Measurements from ENCODE around the gene WSB1. TPM values are rescaled to one million over a fixed set of nuclear protein-coding genes. Genes with fewer than 3 reads are reported as not detected.

The WSB1 gene
- total and polyA plus RNA-seq, 2 of the 8 experiments (the other 6 are each of a cell fraction or from before 2014, with no cell fraction given), result 113 to 140 TPM

DNA sequence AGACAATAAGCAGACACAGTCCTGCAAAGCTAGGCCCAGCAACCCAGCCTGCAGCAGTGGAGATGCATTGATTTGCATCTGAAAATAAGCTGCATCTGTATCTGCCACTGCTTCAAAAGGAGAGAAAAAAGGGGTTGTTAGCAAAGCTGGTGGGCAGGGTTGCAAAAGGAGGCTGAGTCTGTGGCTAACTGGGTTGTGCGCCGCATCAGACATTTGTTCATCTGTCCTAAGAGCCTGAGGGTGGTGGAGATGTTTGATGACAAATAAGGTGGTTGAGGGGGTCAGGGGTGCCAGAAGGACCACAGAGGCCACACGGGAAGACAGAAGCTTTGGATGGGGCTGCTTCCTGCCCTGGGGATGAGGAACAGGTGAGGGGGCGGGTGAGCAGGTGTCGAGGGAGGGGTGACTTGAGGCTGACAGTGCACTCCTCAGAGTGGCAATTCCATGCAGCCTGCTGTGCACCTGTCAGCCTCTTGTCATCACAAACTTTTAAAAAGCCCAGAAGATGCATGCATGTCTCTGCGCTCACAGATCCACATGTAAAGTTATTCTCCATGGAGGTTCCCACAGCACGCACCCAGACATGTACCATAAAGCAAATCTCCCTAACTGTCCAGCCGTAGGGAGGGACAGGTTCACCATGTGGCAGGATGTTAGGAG is 35.4 kb downstream of the WSB1 start:
- CTCF ChIA-PET (ENCODE audit: partially characterized antibody), result interaction anchor here (1.0 to 2.1 kb wide), 6 partner anchors 10 to 92 kb away, joined by 3 to 6 read pairs (median 5); no protein-coding TSS in a partner anchor
- FAIRE-seq, result no peak
- no peak for TF ChIP-seq BRCA1 (IDR thresholded peaks at IDR 0.05; ENCODE audit: low read depth, low read length)
- TF ChIP-seq PHF8 (conservative IDR thresholded peaks at IDR 0.05; ENCODE audit: low read depth, low read length), result no peak
- TF ChIP-seq TCF12 (IDR thresholded peaks at IDR 0.05; ENCODE audit: low read depth, low read length), result no peak
- TF ChIP-seq TAF7 (optimal IDR thresholded peaks at IDR 0.05; ENCODE audit: borderline replicate concordance, low read depth, low read length), result no peak
- TF ChIP-seq SIRT6 (IDR thresholded peaks at IDR 0.05; ENCODE audit: low read length), result no peak
- no peak for TF ChIP-seq CREB1 (IDR thresholded peaks at IDR 0.05)
- no peak for TF ChIP-seq RXRA (IDR thresholded peaks at IDR 0.05; ENCODE audit: insufficient read depth, low read depth, low read length)
- TF ChIP-seq SAP30 (IDR thresholded peaks at IDR 0.05; ENCODE audit: insufficient read depth, insufficient replicate concordance, low read length), result no peak
- TF ChIP-seq KDM1A (IDR thresholded peaks at IDR 0.05; ENCODE audit: borderline replicate concordance, low read length), result no peak
- no peak for TF ChIP-seq EP300 (IDR thresholded peaks at IDR 0.05; ENCODE audit: borderline replicate concordance in 1 of 2, low read depth in 2 of 2, low read length in 2 of 2)
- no peak for TF ChIP-seq CBX8 (IDR thresholded peaks at IDR 0.05; ENCODE audit: borderline replicate concordance, low read depth, low read length)
- no peak for TF ChIP-seq POLR2AphosphoS5 (IDR thresholded peaks at IDR 0.05; ENCODE audit: low read depth, low read length)
- no peak for TF ChIP-seq CEBPB (IDR thresholded peaks at IDR 0.05; ENCODE audit: low read depth, low read length)

More for the DNA sequence above, 35.4 kb downstream of the WSB1 start:
- no peaks in the 10 kb centered on the region for H3K36me3 ChIP-seq (ENCODE audit: control insufficient read depth in 2 of 4, insufficient read depth in 4 of 4, low read length in 3 of 4)
- H3K14ac ChIP-seq (ENCODE audit: insufficient read length), result no peak overlapping the region
- no peak overlapping the region for H3K4ac ChIP-seq (replicated peaks; ENCODE audit: insufficient read length, low read depth, low read length)
- H2BK12ac ChIP-seq (ENCODE audit: low read depth, low read length), result no peak overlapping the region
- no peak overlapping the region for H2BK15ac ChIP-seq (ENCODE audit: low read length)
- no peak overlapping the region for H2BK120ac ChIP-seq (replicated peaks; ENCODE audit: low read depth, low read length)
- no peak overlapping the region for H2BK20ac ChIP-seq (ENCODE audit: low read length)
- 90% methylated on average over 8 of the region's 8 CpGs; no CpG with 5 or more reads in 1 of the 2 experiments for WGBS, 2 experiments (ENCODE audit: extremely low coverage in 1 of 2, insufficient coverage in 1 of 2, insufficient read length in 1 of 2, insufficient replicate concordance in 2 of 2, low coverage in 1 of 2, low lambda C conversion rate in 2 of 2, missing lambda C conversion rate in 1 of 2)
- H4K91ac ChIP-seq (replicated peaks; ENCODE audit: insufficient read length, low read length), result no peak overlapping the region
- H3K23me2 ChIP-seq (ENCODE audit: low read depth, low read length), result no peaks in the 10 kb centered on the region
- H4K20me1 ChIP-seq (replicated peaks in 1 of 2; ENCODE audit: control insufficient read depth in 1 of 2, insufficient read depth in 2 of 2, low read length in 2 of 2), result no peaks in the 10 kb centered on the region
- no peak overlapping the region for H3K56ac ChIP-seq (replicated peaks; ENCODE audit: insufficient read length, low read depth, low read length)
- H3K4me3 ChIP-seq (ENCODE audit: extremely low read depth in 1 of 4, insufficient read depth in 2 of 4, low read depth in 3 of 4, low read length in 4 of 4), result no peak overlapping the region
- H2AFZ ChIP-seq (ENCODE audit: low read length), result no peak overlapping the region
- no peaks in the 10 kb centered on the region; a peak in 1 of 7 replicates for H3K27me3 ChIP-seq (replicated peaks in 1 of 4; ENCODE audit: control insufficient read depth in 3 of 4, extremely low read depth in 1 of 4, insufficient read depth in 3 of 4, low read length in 3 of 4)
- POLR2A ChIA-PET (ENCODE audit: partially characterized antibody), result interaction anchor here (0.9 to 3.4 kb wide), 3 partner anchors 9 to 35 kb away, joined by 3 to 12 read pairs (median 3); partner anchors contain the start of gene WSB1
- no peak overlapping the region for H3K18ac ChIP-seq (ENCODE audit: extremely low read depth, low read length)
- no peak overlapping the region for H4K8ac ChIP-seq (ENCODE audit: extremely low read depth, insufficient read depth, low read length)
- DNase-seq (ENCODE audit: low read depth in 1 of 2, low spot score in 2 of 2), result peak in 1 of 2 experiments; percentile 37
- H3K27ac ChIP-seq (ENCODE audit: low read depth, low read length), result no peak overlapping the region
- no peak overlapping the region for H3K23ac ChIP-seq (ENCODE audit: insufficient read length)
- no peaks in the 10 kb centered on the region for H3K9me3 ChIP-seq (ENCODE audit: insufficient read depth in 2 of 2, low read depth in 1 of 2, low read length in 1 of 2)
- H3K79me1 ChIP-seq (ENCODE audit: low read depth, low read length), result no peaks in the 10 kb centered on the region
- no peak overlapping the region for H4K5ac ChIP-seq (ENCODE audit: insufficient read length, low read depth, low read length)
- H3K4me1 ChIP-seq (replicated peaks in 1 of 4; ENCODE audit: control insufficient read depth in 3 of 4, insufficient read depth in 4 of 4, low read length in 3 of 4), result peaks cover 0 to 6% (median 5%) of the 10 kb centered on the region in 4 experiments; a peak in 6 of 7 replicates
- H3K4me2 ChIP-seq (ENCODE audit: insufficient read depth in 1 of 2, low read depth in 2 of 2, low read length in 2 of 2), result no peak overlapping the region; a peak in 1 of 4 replicates
- no peak overlapping the region for H2BK5ac ChIP-seq (ENCODE audit: low read depth, low read length)
- H3K79me2 ChIP-seq (ENCODE audit: control insufficient read depth in 1 of 2, insufficient read depth in 2 of 2, low read length in 2 of 2), result no peaks in the 10 kb centered on the region
- no peak overlapping the region for H2AK5ac ChIP-seq (ENCODE audit: low read depth, low read length)
- no peak overlapping the region for H3K9ac ChIP-seq (replicated peaks in 1 of 4; ENCODE audit: extremely low read depth in 1 of 4, low read depth in 3 of 4, low read length in 3 of 4)

Measured in H1 (cell line).